ENCODE measurements around the gene SAXO1. TPM values are rescaled to one million over a fixed set of nuclear protein-coding genes. Genes with fewer than 3 reads are reported as not detected.

SAXO1 gene
- total RNA-seq, 1 donor from 2014 or later, result not detected

- Mint-ChIP-seq H3K27me3 (ENCODE audit: unreplicated experiment) (no peaks in the 10 kb centered on the region), H3K27ac (ENCODE audit: unreplicated experiment) (no peak overlapping the region), H3K4me3 (ENCODE audit: unreplicated experiment) (no peak overlapping the region), H3K36me3 (ENCODE audit: unreplicated experiment) (no peaks in the 10 kb centered on the region), H3K4me1 (ENCODE audit: unreplicated experiment) (no peaks in the 10 kb centered on the region), H3K9me3 (ENCODE audit: unreplicated experiment) (no peaks in the 10 kb centered on the region)
- TF ChIP-seq, protein P1, sequence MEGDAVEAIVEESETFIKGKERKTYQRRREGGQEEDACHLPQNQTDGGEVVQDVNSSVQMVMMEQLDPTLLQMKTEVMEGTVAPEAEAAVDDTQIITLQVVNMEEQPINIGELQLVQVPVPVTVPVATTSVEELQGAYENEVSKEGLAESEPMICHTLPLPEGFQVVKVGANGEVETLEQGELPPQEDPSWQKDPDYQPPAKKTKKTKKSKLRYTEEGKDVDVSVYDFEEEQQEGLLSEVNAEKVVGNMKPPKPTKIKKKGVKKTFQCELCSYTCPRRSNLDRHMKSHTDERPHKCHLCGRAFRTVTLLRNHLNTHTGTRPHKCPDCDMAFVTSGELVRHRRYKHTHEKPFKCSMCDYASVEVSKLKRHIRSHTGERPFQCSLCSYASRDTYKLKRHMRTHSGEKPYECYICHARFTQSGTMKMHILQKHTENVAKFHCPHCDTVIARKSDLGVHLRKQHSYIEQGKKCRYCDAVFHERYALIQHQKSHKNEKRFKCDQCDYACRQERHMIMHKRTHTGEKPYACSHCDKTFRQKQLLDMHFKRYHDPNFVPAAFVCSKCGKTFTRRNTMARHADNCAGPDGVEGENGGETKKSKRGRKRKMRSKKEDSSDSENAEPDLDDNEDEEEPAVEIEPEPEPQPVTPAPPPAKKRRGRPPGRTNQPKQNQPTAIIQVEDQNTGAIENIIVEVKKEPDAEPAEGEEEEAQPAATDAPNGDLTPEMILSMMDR (IDR thresholded peaks at IDR 0.05), result no peak
- peak; percentile 51 for DNase-seq (ENCODE audit: extremely low spot score, unreplicated experiment)
These were observed 112.6 kb downstream of the SAXO1 start for GRCh38 chr9:18920141-18921084.

- no peak overlapping the region for H3K4me3 Mint-ChIP-seq (ENCODE audit: unreplicated experiment)
- no peaks in the 10 kb centered on the region for H3K9me3 Mint-ChIP-seq (ENCODE audit: unreplicated experiment)
- H3K27ac Mint-ChIP-seq (ENCODE audit: unreplicated experiment), result no peak overlapping the region
- peak; percentile 63 for DNase-seq (ENCODE audit: extremely low spot score, unreplicated experiment)
- H3K36me3 Mint-ChIP-seq (ENCODE audit: unreplicated experiment), result no peaks in the 10 kb centered on the region
- H3K4me1 Mint-ChIP-seq (ENCODE audit: unreplicated experiment), result peaks cover 14% of the 10 kb centered on the region
- H3K27me3 Mint-ChIP-seq (ENCODE audit: unreplicated experiment), result no peaks in the 10 kb centered on the region
- TF ChIP-seq, protein P1 (IDR thresholded peaks at IDR 0.05), result no peak
These were observed 121.2 kb downstream of the SAXO1 start for GRCh38 chr9:18911714-18912342.

DNA sequence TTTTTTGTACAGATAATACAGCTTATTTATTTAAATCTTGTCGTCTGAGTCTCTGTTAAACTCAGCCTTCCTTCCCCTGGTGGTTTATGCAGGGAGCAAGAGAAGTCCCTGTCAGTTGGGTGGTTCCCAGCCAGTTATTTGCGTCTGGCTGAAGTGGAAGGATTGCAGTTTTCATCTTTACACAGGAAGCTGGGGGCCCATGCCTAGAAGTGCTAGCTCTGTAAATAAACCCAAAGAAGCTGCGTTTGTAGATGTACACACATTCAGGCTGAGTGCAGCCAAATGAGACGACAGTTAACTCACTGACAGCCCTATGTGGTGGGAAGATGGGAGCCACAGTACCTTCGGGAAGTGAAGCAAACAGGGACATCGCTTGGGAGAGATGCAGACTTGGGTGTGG, 122.1 kb downstream of the SAXO1 start:
- Mint-ChIP-seq H3K27me3 (ENCODE audit: unreplicated experiment) (no peaks in the 10 kb centered on the region), H3K27ac (ENCODE audit: unreplicated experiment) (no peak overlapping the region), H3K9me3 (ENCODE audit: unreplicated experiment) (no peaks in the 10 kb centered on the region), H3K36me3 (ENCODE audit: unreplicated experiment) (no peaks in the 10 kb centered on the region), H3K4me3 (ENCODE audit: unreplicated experiment) (no peak overlapping the region), H3K4me1 (ENCODE audit: unreplicated experiment) (peaks cover 16% of the 10 kb centered on the region)
- TF ChIP-seq, protein P1 (IDR thresholded peaks at IDR 0.05), result no peak
- DNase-seq (ENCODE audit: extremely low spot score, unreplicated experiment), result peak; percentile 38

DNA sequence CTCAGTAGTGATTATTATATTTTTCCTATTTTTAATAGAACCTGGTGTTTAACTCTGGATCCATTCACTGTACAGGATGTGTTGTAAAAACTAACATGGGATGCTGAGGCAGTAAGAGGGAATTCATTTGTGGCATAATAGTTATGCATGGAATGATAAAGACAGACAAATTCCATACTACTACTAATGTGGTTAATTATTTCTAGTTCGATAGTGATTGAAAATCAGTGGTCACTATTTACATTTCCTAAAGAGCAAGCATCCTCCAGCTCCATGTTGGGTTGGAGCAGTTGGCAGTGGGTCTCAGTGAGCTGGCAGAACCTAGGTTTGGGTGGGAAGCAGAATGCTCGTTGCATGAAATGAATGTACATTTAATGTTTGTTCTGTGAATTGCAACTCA, 122.6 kb downstream of the SAXO1 start:
- Mint-ChIP-seq H3K27ac (ENCODE audit: unreplicated experiment) (no peak overlapping the region), H3K27me3 (ENCODE audit: unreplicated experiment) (no peaks in the 10 kb centered on the region), H3K4me1 (ENCODE audit: unreplicated experiment) (peaks cover 21% of the 10 kb centered on the region), H3K9me3 (ENCODE audit: unreplicated experiment) (no peaks in the 10 kb centered on the region), H3K4me3 (ENCODE audit: unreplicated experiment) (no peak overlapping the region), H3K36me3 (ENCODE audit: unreplicated experiment) (no peaks in the 10 kb centered on the region)
- DNase-seq (ENCODE audit: extremely low spot score, unreplicated experiment), result peak; percentile 25
- TF ChIP-seq, protein P1 (IDR thresholded peaks at IDR 0.05), result no peak

Measured in osteocyte (in vitro differentiated cells).